OCI-LY3 (cell line): ENCODE measurements around the gene RAPSN.

Experiments
- CTCF ChIP-seq: fragments of 200-600, 300-600 bp; sonication (generic); IDR thresholded peaks from 2 replicates; pipeline ENCODE4 v1.5.1; 2014; ENCODE audit warnings: antibody characterized with exemption, low read length, low read depth
- EZH2phosphoT487 ChIP-seq: fragments of 200-600 bp; shearing (Covaris generic); IDR thresholded peaks from 2 replicates; pipeline ENCODE4 v1.6.1; 2018; ENCODE audit warnings: antibody characterized with exemption, mixed run types, low read depth

GRCh38 chr11:47389577-47390421 is 59.1 kb downstream of the RAPSN start:
- TF ChIP-seq CTCF (no peak), EZH2phosphoT487 (no peak)
